ENCODE results near the gene C4orf54.

Gene C4orf54

DNA sequence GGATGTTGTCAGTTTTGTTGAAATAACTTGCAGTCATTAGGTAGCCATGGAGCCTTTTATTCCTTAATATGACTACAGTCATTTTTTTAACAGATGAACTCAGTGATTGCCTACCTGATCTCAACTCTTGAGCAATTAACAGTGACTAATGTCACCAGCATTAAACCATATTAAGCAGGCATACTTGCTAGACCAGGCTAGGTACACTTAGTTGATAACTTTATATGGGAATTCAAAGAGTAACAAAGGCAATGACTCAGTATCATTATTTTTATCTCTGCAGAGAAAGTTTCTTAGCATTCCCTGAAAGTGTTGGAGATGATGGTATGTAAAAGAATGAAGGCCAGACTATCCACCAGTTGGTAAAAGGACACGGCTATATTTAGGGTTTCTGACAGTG lies at the start of gene C4orf54:
Gene C4orf54 (minus strand): TSS at position 31 of the 400 bp plus-strand sequence. CDS start 3,180 bp downstream, outside the sequence.
- Histone ChIP-seq H3K27ac (ENCODE audit: low read depth, low read length) (no peak within 1 kb of the TSS), H3K9ac (ENCODE audit: low read depth, low read length) (no peak within 1 kb of the TSS), H3K4me1 (ENCODE audit: control insufficient read depth, insufficient read depth, low read length) (no peaks in the 10 kb centered on the region), H3K27me3 (ENCODE audit: control insufficient read depth, insufficient read depth, low read length) (no peaks in the 10 kb centered on the region), H3K4me3 (ENCODE audit: low read depth, low read length) (no peak within 1 kb of the TSS), H3K9me3 (ENCODE audit: control insufficient read depth, insufficient read depth, low read length) (no peaks in the 10 kb centered on the region), H3K36me3 (ENCODE audit: control insufficient read depth, insufficient read depth, low read length) (no peaks in the 10 kb centered on the region)

DNA sequence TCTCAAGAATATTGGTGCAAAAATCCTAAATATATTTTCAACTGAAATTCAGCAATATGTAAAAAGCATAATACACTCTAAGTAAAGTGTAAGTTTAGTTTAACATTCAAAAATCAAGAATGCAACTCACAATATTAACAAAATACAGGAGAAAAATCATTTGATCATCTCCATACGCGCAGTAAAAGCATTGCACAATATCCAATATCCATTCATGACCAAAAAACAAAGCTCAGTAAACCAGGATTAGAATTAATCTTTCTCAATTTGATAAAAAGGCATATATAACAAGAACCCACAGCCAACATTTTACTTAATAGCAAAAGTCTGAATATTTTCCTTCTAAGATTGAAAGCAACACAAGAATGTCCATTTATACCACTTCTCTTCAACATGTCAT lies 48.3 kb upstream of the C4orf54 start:
- Histone ChIP-seq H3K27me3 (ENCODE audit: control insufficient read depth, insufficient read depth, low read length) (no peaks in the 10 kb centered on the region), H3K36me3 (ENCODE audit: control insufficient read depth, insufficient read depth, low read length) (no peaks in the 10 kb centered on the region), H3K4me1 (ENCODE audit: control insufficient read depth, insufficient read depth, low read length) (no peaks in the 10 kb centered on the region), H3K27ac (ENCODE audit: low read depth, low read length) (no peak overlapping the region), H3K4me3 (ENCODE audit: low read depth, low read length) (no peak overlapping the region), H3K9me3 (ENCODE audit: control insufficient read depth, insufficient read depth, low read length) (no peaks in the 10 kb centered on the region), H3K9ac (ENCODE audit: low read depth, low read length) (no peak overlapping the region)

DNA sequence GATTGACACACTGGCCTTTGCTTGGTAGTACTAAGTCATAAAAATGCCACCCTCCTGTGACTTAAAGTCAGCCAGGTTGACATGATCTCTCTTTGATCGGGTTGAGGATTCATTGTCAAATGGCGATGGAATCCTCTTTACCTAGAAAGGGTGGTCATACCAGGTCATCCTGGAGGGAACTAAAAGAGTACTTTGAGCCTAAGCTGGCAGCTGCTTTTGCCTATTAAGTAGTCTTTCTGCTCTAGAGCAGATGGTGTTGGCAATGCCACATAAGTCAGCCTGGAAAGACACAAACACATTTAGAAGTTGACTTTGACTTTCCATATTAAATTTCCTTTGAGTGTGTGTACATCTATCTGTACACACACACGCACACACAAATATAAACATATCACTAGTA lies 39.2 kb upstream of the C4orf54 start:
- Histone ChIP-seq H3K27me3 (ENCODE audit: control insufficient read depth, insufficient read depth, low read length) (no peaks in the 10 kb centered on the region), H3K4me3 (ENCODE audit: low read depth, low read length) (no peak overlapping the region), H3K9me3 (ENCODE audit: control insufficient read depth, insufficient read depth, low read length) (no peaks in the 10 kb centered on the region), H3K27ac (ENCODE audit: low read depth, low read length) (no peak overlapping the region), H3K9ac (ENCODE audit: low read depth, low read length) (no peak overlapping the region), H3K4me1 (ENCODE audit: control insufficient read depth, insufficient read depth, low read length) (peaks cover 14% of the 10 kb centered on the region), H3K36me3 (ENCODE audit: control insufficient read depth, insufficient read depth, low read length) (no peaks in the 10 kb centered on the region)

- no peak overlapping the region for H3K9ac ChIP-seq (ENCODE audit: low read depth, low read length)
- peaks cover 14% of the 10 kb centered on the region for H3K4me1 ChIP-seq (ENCODE audit: control insufficient read depth, insufficient read depth, low read length)
- H3K36me3 ChIP-seq (ENCODE audit: control insufficient read depth, insufficient read depth, low read length) = no peaks in the 10 kb centered on the region
- no peak overlapping the region for H3K27ac ChIP-seq (ENCODE audit: low read depth, low read length)
- H3K9me3 ChIP-seq (ENCODE audit: control insufficient read depth, insufficient read depth, low read length) = no peaks in the 10 kb centered on the region
- no peak overlapping the region for H3K4me3 ChIP-seq (ENCODE audit: low read depth, low read length)
- H3K27me3 ChIP-seq (ENCODE audit: control insufficient read depth, insufficient read depth, low read length) = no peaks in the 10 kb centered on the region
Measured at GRCh38 chr4:99693140-99693539, 35.5 kb upstream of the C4orf54 start.

DNA sequence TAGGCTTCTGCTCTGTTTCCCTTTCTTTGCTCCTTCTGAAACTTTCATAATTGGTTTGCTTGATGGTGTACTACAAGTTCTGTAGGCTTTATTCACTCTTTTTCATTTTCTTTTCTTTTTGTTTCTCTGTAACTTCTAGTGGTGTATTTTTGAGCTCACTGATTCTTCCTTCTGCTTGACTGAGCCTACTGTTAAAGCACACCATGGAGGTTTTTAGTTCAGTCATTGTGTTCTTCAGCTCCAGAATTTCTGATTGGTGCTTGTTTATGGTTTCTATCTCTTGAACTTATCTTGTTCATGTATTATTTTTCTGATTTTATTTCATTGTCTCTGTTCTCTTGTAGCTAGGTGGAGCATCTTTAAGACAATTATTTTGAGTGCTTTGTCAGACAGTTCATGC lies 33.4 kb upstream of the C4orf54 start:
- Histone ChIP-seq H3K27ac (ENCODE audit: low read depth, low read length) (no peak overlapping the region), H3K9me3 (ENCODE audit: control insufficient read depth, insufficient read depth, low read length) (no peaks in the 10 kb centered on the region), H3K4me1 (ENCODE audit: control insufficient read depth, insufficient read depth, low read length) (peaks cover 14% of the 10 kb centered on the region), H3K27me3 (ENCODE audit: control insufficient read depth, insufficient read depth, low read length) (no peaks in the 10 kb centered on the region), H3K9ac (ENCODE audit: low read depth, low read length) (no peak overlapping the region), H3K36me3 (ENCODE audit: control insufficient read depth, insufficient read depth, low read length) (no peaks in the 10 kb centered on the region), H3K4me3 (ENCODE audit: low read depth, low read length) (no peak overlapping the region)

- Histone ChIP-seq H3K27me3 (ENCODE audit: control insufficient read depth, insufficient read depth, low read length) (no peaks in the 10 kb centered on the region), H3K36me3 (ENCODE audit: control insufficient read depth, insufficient read depth, low read length) (no peaks in the 10 kb centered on the region), H3K9me3 (ENCODE audit: control insufficient read depth, insufficient read depth, low read length) (no peaks in the 10 kb centered on the region), H3K9ac (ENCODE audit: low read depth, low read length) (no peak overlapping the region), H3K27ac (ENCODE audit: low read depth, low read length) (no peak overlapping the region), H3K4me3 (ENCODE audit: low read depth, low read length) (no peak overlapping the region), H3K4me1 (ENCODE audit: control insufficient read depth, insufficient read depth, low read length) (peaks cover 14% of the 10 kb centered on the region)
Measured at GRCh38 chr4:99690472-99690871, 32.8 kb upstream of the C4orf54 start.

DNA sequence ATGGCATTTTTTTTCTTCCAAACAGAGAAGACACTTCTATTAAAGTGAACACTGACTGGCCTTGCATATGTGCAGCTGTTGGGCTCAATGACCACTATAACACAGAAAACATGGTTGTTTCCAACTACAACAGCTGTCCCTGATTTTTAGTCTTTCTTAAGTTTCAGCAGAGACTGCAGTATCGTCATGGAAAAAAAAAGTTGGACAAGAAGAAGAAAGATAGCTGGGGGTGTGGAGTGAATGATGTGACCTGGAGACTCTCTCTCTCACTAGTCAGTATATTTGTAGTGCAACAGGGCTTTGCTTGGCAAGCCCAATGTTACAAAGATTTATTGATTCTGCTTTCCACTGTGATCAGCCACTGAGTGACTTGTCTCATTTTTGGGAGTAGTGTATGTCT lies 29.5 kb upstream of the C4orf54 start:
- Histone ChIP-seq H3K27me3 (ENCODE audit: control insufficient read depth, insufficient read depth, low read length) (no peaks in the 10 kb centered on the region), H3K9ac (ENCODE audit: low read depth, low read length) (no peak overlapping the region), H3K36me3 (ENCODE audit: control insufficient read depth, insufficient read depth, low read length) (no peaks in the 10 kb centered on the region), H3K27ac (ENCODE audit: low read depth, low read length) (no peak overlapping the region), H3K4me3 (ENCODE audit: low read depth, low read length) (no peak overlapping the region), H3K9me3 (ENCODE audit: control insufficient read depth, insufficient read depth, low read length) (no peaks in the 10 kb centered on the region), H3K4me1 (ENCODE audit: control insufficient read depth, insufficient read depth, low read length) (no peaks in the 10 kb centered on the region)

GRCh38 chr4:99685234-99685633 lies 27.6 kb upstream of the C4orf54 start:
- Histone ChIP-seq H3K27me3 (ENCODE audit: control insufficient read depth, insufficient read depth, low read length) (no peaks in the 10 kb centered on the region), H3K9me3 (ENCODE audit: control insufficient read depth, insufficient read depth, low read length) (no peaks in the 10 kb centered on the region)

GRCh38 chr4:99683895-99684294 lies 26.3 kb upstream of the C4orf54 start:
- Histone ChIP-seq H3K4me1 (ENCODE audit: control insufficient read depth, insufficient read depth, low read length) (peaks cover 3% of the 10 kb centered on the region; the same call in 1 of the 2 replicates), H3K27me3 (ENCODE audit: control insufficient read depth, insufficient read depth, low read length) (no peaks in the 10 kb centered on the region), H3K9ac (ENCODE audit: low read depth, low read length) (no peak overlapping the region), H3K36me3 (ENCODE audit: control insufficient read depth, insufficient read depth, low read length) (no peaks in the 10 kb centered on the region), H3K27ac (ENCODE audit: low read depth, low read length) (no peak overlapping the region), H3K9me3 (ENCODE audit: control insufficient read depth, insufficient read depth, low read length) (no peaks in the 10 kb centered on the region), H3K4me3 (ENCODE audit: low read depth, low read length) (no peak overlapping the region)

More at GRCh38 chr4:99685234-99685633, 27.6 kb upstream of the C4orf54 start:
- no peak overlapping the region for H3K27ac ChIP-seq (ENCODE audit: low read depth, low read length)
- no peaks in the 10 kb centered on the region for H3K36me3 ChIP-seq (ENCODE audit: control insufficient read depth, insufficient read depth, low read length)
- H3K4me1 ChIP-seq (ENCODE audit: control insufficient read depth, insufficient read depth, low read length) = no peaks in the 10 kb centered on the region
- H3K4me3 ChIP-seq (ENCODE audit: low read depth, low read length) = no peak overlapping the region
- H3K9ac ChIP-seq (ENCODE audit: low read depth, low read length) = no peak overlapping the region

DNA sequence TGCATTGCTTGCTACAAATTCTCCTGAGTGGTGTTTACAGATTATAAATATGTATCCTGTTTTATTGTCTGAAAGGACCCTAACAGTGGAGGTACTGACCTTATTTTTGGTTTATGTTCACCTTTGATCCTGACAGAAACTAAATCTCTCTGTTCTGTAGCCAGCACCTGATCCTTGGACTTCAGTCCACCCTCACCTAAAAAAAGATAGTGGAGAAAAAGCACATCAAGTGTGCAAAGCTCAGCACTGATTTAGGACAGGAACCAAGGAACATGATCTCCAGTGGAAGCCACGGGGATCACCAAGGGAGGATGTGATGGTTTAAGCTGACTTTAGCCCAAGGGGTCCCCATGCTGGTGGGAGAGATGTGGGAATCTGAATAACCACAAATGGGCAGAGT lies 22.3 kb upstream of the C4orf54 start:
- Histone ChIP-seq H3K9me3 (ENCODE audit: control insufficient read depth, insufficient read depth, low read length) (no peaks in the 10 kb centered on the region), H3K27me3 (ENCODE audit: control insufficient read depth, insufficient read depth, low read length) (no peaks in the 10 kb centered on the region), H3K4me3 (ENCODE audit: low read depth, low read length) (no peak overlapping the region), H3K27ac (ENCODE audit: low read depth, low read length) (no peak overlapping the region), H3K9ac (ENCODE audit: low read depth, low read length) (no peak overlapping the region), H3K4me1 (ENCODE audit: control insufficient read depth, insufficient read depth, low read length) (peaks cover 3% of the 10 kb centered on the region; the same call in 1 of the 2 replicates), H3K36me3 (ENCODE audit: control insufficient read depth, insufficient read depth, low read length) (no peaks in the 10 kb centered on the region)

DNA sequence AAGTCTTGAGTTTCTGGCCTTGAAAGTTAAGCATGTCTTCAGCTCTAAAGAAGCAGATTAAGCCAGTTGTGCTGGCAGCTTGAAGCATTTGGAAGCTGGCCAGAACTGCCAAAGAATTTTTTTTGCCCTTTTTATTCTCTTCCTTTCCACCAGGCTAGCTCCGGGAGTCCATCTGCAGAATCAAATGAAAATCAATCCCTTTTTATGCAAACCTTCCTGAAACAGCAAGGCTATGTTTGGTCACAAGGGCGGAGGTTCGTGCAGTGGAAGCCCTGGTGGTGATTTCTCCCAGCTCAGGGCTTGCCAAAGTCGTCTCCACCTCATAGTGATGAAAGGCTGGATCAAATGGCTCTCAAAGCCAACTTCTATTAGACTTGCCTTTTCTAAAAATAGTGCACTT lies 21.6 kb upstream of the C4orf54 start:
- Histone ChIP-seq H3K4me1 (ENCODE audit: control insufficient read depth, insufficient read depth, low read length) (peaks cover 3% of the 10 kb centered on the region; the same call in 1 of the 2 replicates), H3K4me3 (ENCODE audit: low read depth, low read length) (no peak overlapping the region), H3K36me3 (ENCODE audit: control insufficient read depth, insufficient read depth, low read length) (no peaks in the 10 kb centered on the region), H3K9ac (ENCODE audit: low read depth, low read length) (no peak overlapping the region), H3K9me3 (ENCODE audit: control insufficient read depth, insufficient read depth, low read length) (no peaks in the 10 kb centered on the region), H3K27ac (ENCODE audit: low read depth, low read length) (no peak overlapping the region), H3K27me3 (ENCODE audit: control insufficient read depth, insufficient read depth, low read length) (no peaks in the 10 kb centered on the region)

DNA sequence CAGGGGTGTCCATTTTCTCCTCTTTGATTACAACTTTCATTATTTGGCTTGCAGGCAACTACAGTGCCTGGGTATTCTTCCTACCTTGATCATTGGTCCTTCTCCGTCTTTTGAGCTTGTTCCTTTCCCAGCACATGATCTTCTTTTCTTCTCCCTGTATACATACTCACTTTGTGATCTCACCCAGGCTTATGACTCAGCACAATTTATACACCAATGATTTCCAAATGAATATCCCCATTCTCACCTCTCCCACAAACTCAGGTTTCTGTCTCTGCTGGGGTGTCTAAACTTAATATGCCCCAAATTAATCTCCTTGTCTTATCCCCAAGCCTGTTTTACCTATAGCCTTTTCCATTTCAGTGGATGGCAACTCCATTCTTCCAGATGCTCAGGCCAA lies 19.5 kb upstream of the C4orf54 start:
- Histone ChIP-seq H3K36me3 (ENCODE audit: control insufficient read depth, insufficient read depth, low read length) (no peaks in the 10 kb centered on the region), H3K4me1 (ENCODE audit: control insufficient read depth, insufficient read depth, low read length) (peaks cover 3% of the 10 kb centered on the region; the same call in 1 of the 2 replicates), H3K9ac (ENCODE audit: low read depth, low read length) (no peak overlapping the region), H3K27ac (ENCODE audit: low read depth, low read length) (no peak overlapping the region), H3K27me3 (ENCODE audit: control insufficient read depth, insufficient read depth, low read length) (no peaks in the 10 kb centered on the region), H3K9me3 (ENCODE audit: control insufficient read depth, insufficient read depth, low read length) (no peaks in the 10 kb centered on the region), H3K4me3 (ENCODE audit: low read depth, low read length) (no peak overlapping the region)

Measured in HUES48 (cell line).